H1 (cell line): ENCODE results near the gene PLCZ1. TPM values are rescaled to one million over a fixed set of nuclear protein-coding genes. Genes with fewer than 3 reads are reported as not detected.

Experiments
- CTCF ChIA-PET: fragments of 300-600 bp; sonication (Branson Sonifier 250); formaldehyde crosslinking; loops from one replicate; lab custom pipeline; 2021; ENCODE audit not compliant: partially characterized antibody; lab: Charles Lee
- POLR2A ChIA-PET: fragments of 300-600 bp; sonication (Branson Sonifier 250); formaldehyde crosslinking; loops from one replicate; lab custom pipeline; 2021; ENCODE audit warnings: inconsistent platforms; ENCODE audit not compliant: partially characterized antibody; lab: Charles Lee
- DNase-seq, 2 experiments: peaks; one replicate each; pipeline versions ENCODE4 v3.0.0 to v3.0.0-alpha.2; 2010 to 2022; ENCODE audit warnings: low spot score in 2 of 2, low read depth in 1 of 2, mixed read lengths in 1 of 2
- FAIRE-seq: peaks from 2 replicates; lab custom pipeline; 2011; peaks lifted over from hg19 to GRCh38; lab: Jason Lieb, UNC
- H2AFZ ChIP-seq: 2 replicates; pipeline ENCODE4 v1.8.1; 2012; ENCODE audit warnings: low read length, inconsistent platforms
- H2AK5ac ChIP-seq: 2 replicates; pipeline ENCODE4 v1.6.1; 2013; ENCODE audit warnings: low read depth, low read length
- H2BK120ac ChIP-seq: replicated peaks from 2 replicates; pipeline ENCODE3; 2013; ENCODE audit warnings: low read depth, low read length, inconsistent platforms
- H2BK12ac ChIP-seq: 2 replicates; pipeline ENCODE4 v1.6.1; 2013; ENCODE audit warnings: low read depth, low read length
- H2BK15ac ChIP-seq: 2 replicates; pipeline ENCODE4 v1.6.1; 2013; ENCODE audit warnings: low read length
- H2BK20ac ChIP-seq: 2 replicates; pipeline ENCODE4 v1.6.1; 2013; ENCODE audit warnings: low read length
- H2BK5ac ChIP-seq: 2 replicates; pipeline ENCODE4 v1.6.1; 2013; ENCODE audit warnings: low read depth, low read length
- H3K14ac ChIP-seq: 2 replicates; pipeline ENCODE4 v1.6.1; 2013; ENCODE audit warnings: inconsistent platforms; ENCODE audit not compliant: insufficient read length
- H3K18ac ChIP-seq: 2 replicates; pipeline ENCODE4 v1.6.1; 2013; ENCODE audit warnings: low read length; ENCODE audit errors: extremely low read depth
- H3K23ac ChIP-seq: 2 replicates; pipeline ENCODE4 v1.6.1; 2013; ENCODE audit warnings: inconsistent platforms; ENCODE audit not compliant: insufficient read length
- H3K23me2 ChIP-seq: 2 replicates; pipeline ENCODE4 v1.6.1; 2013; ENCODE audit warnings: low read depth, low read length
- H3K27ac ChIP-seq: 2 replicates; pipeline ENCODE4 v1.6.1; 2011; ENCODE audit warnings: low read depth, low read length, inconsistent platforms
- H3K27me3 ChIP-seq, 4 experiments: replicated peaks in 1 of 4; 1 replicate in 1 of 4; 2 replicates in 3 of 4; pipeline versions ENCODE4 v1.6.1 to v1.8.1; 2011 to 2013; ENCODE audit warnings: low read length in 3 of 4, mild to moderate bottlenecking in 3 of 4, inconsistent platforms in 2 of 4, mixed read lengths in 2 of 4, moderate library complexity in 1 of 4; ENCODE audit not compliant: control insufficient read depth in 3 of 4, insufficient read depth in 3 of 4; ENCODE audit errors: extremely low read depth in 1 of 4
- H3K36me3 ChIP-seq, 4 experiments: 2 replicates each; pipeline versions ENCODE4 v1.6.1 to v1.8.1; 2011 to 2013; ENCODE audit warnings: mild to moderate bottlenecking in 4 of 4, low read length in 3 of 4, moderate library complexity in 2 of 4, control low read depth in 1 of 4, inconsistent platforms in 1 of 4; ENCODE audit not compliant: insufficient read depth in 4 of 4, control insufficient read depth in 2 of 4
- H3K4ac ChIP-seq: replicated peaks from 2 replicates; pipeline ENCODE3; 2013; ENCODE audit warnings: low read length, low read depth, mixed read lengths, inconsistent platforms; ENCODE audit not compliant: insufficient read length
- H3K4me1 ChIP-seq, 4 experiments: replicated peaks in 1 of 4; 1 replicate in 1 of 4; 2 replicates in 3 of 4; pipeline versions ENCODE4 v1.6.1 to v1.8.1; 2011 to 2013; ENCODE audit warnings: low read length in 3 of 4, inconsistent platforms in 2 of 4, mixed read lengths in 1 of 4; ENCODE audit not compliant: insufficient read depth in 4 of 4, control insufficient read depth in 3 of 4
- H3K4me2 ChIP-seq, 2 experiments: 2 replicates each; pipeline versions ENCODE4 v1.6.1 to v1.8.1; 2011 to 2013; ENCODE audit warnings: low read depth in 2 of 2, low read length in 2 of 2, control low read depth in 1 of 2, inconsistent platforms in 1 of 2, mild to moderate bottlenecking in 1 of 2; ENCODE audit not compliant: insufficient read depth in 1 of 2
- H3K4me3 ChIP-seq, 4 experiments: fragments of 200-600, 300-600 bp in 1 of 4; sonication (generic), shearing (Covaris generic), sonication (Bioruptor Twin) in 1 of 4; 2 replicates each; pipeline versions ENCODE4 v1.5.1 to v1.8.1; 2011 to 2016; ENCODE audit warnings: low read length in 4 of 4, low read depth in 3 of 4, control low read depth in 2 of 4, inconsistent platforms in 2 of 4, mild to moderate bottlenecking in 2 of 4, mixed read lengths in 1 of 4, moderate library complexity in 1 of 4; ENCODE audit not compliant: insufficient read depth in 2 of 4; ENCODE audit errors: extremely low read depth in 1 of 4
- H3K56ac ChIP-seq: replicated peaks from 2 replicates; pipeline ENCODE3; 2013; ENCODE audit warnings: low read depth, mild to moderate bottlenecking, mixed read lengths, low read length, inconsistent platforms; ENCODE audit not compliant: insufficient read length
- H3K79me1 ChIP-seq: 2 replicates; pipeline ENCODE4 v1.6.1; 2013; ENCODE audit warnings: low read depth, low read length, control low read depth
- H3K79me2 ChIP-seq, 2 experiments: 2 replicates each; pipeline versions ENCODE4 v1.6.1 to v1.8.1; 2012 to 2013; ENCODE audit warnings: low read length in 2 of 2, mild to moderate bottlenecking in 2 of 2, inconsistent platforms in 1 of 2; ENCODE audit not compliant: insufficient read depth in 2 of 2, control insufficient read depth in 1 of 2
- H3K9ac ChIP-seq, 4 experiments: replicated peaks in 1 of 4; 1 replicate in 1 of 4; 2 replicates in 3 of 4; pipeline versions ENCODE4 v1.6.1 to v1.8.1; 2011 to 2013; ENCODE audit warnings: low read depth in 3 of 4, low read length in 3 of 4, control low read depth in 2 of 4, mild to moderate bottlenecking in 2 of 4, moderate library complexity in 2 of 4, inconsistent platforms in 1 of 4; ENCODE audit errors: extremely low read depth in 1 of 4
- H3K9me3 ChIP-seq, 2 experiments: 2 replicates each; pipeline versions ENCODE4 v1.6.1 to v1.8.1; 2012 to 2013; ENCODE audit warnings: mild to moderate bottlenecking in 2 of 2, moderate library complexity in 2 of 2, control low read depth in 1 of 2, inconsistent platforms in 1 of 2, low read depth in 1 of 2, low read length in 1 of 2, mixed read lengths in 1 of 2; ENCODE audit not compliant: insufficient read depth in 2 of 2
- H4K20me1 ChIP-seq, 2 experiments: replicated peaks in 1 of 2; 2 replicates each; pipeline versions ENCODE3 to v1.8.1; 2011 to 2013; ENCODE audit warnings: inconsistent platforms in 2 of 2, low read length in 2 of 2, mild to moderate bottlenecking in 1 of 2; ENCODE audit not compliant: insufficient read depth in 2 of 2, control insufficient read depth in 1 of 2
- H4K5ac ChIP-seq: 2 replicates; pipeline ENCODE4 v1.6.1; 2013; ENCODE audit warnings: low read length, low read depth, mixed read lengths, inconsistent platforms; ENCODE audit not compliant: insufficient read length
- H4K8ac ChIP-seq: 2 replicates; pipeline ENCODE4 v1.8.0; 2013; ENCODE audit warnings: mild to moderate bottlenecking, moderate library complexity, low read length, inconsistent platforms; ENCODE audit not compliant: insufficient read depth; ENCODE audit errors: extremely low read depth
- H4K91ac ChIP-seq: replicated peaks from 2 replicates; pipeline ENCODE3; 2013; ENCODE audit warnings: low read length, mixed read lengths, inconsistent platforms; ENCODE audit not compliant: insufficient read length
- POU5F1 ChIP-seq: IDR thresholded peaks from 2 replicates; pipeline ENCODE4 v1.6.1; 2011; ENCODE audit warnings: low read depth, mild to moderate bottlenecking, low read length, moderate library complexity
- WGBS, 2 experiments: shearing (Covaris generic) in 1 of 2; methylation state at CpG; one replicate each; pipeline versions ENCODE4 v1.1.6 to v1.1.7; 2013 to 2015; ENCODE audit warnings: low lambda C conversion rate in 2 of 2, mixed read lengths in 2 of 2, inconsistent platforms in 1 of 2, low coverage in 1 of 2, missing lambda C conversion rate in 1 of 2; ENCODE audit not compliant: insufficient replicate concordance in 2 of 2, insufficient coverage in 1 of 2, insufficient read length in 1 of 2; ENCODE audit errors: extremely low coverage in 1 of 2, missing lambda C conversion rate in 1 of 2; 5-methylcytosine and 5-hydroxymethylcytosine counted together
- polyA plus RNA-seq, 7 experiments: library from polyadenylated mRNA; depleted of rRNA in 3 of 7; stranded (reverse) in 5 of 7; unstranded in 2 of 7; fragments of >200 nt in 5 of 7; fragments of 200-250 nt in 2 of 7; gene quantifications; 1 replicate in 5 of 7; 2 replicates in 1 of 7; 4 replicates in 1 of 7; pipeline versions ENCODE4 v1.2.1 to v1.2.3, GENCODE V29; 2011 to 2013; ENCODE audit warnings: missing spikeins in 2 of 7, mixed read lengths in 2 of 7
- total RNA-seq: library from RNA; stranded (reverse); fragmentation: NEBNext Ultra II Directional; extraction: Animal tissue kit (Norgen Biotek cat#: 25700); gene quantifications from 2 replicates; pipeline ENCODE4 v1.2.1, GENCODE V29; 2021

The PLCZ1 gene
- total and polyA plus RNA-seq, 2 of the 8 experiments (the other 6 are each of a cell fraction or from before 2014, with no cell fraction given): not detected

GRCh38 chr12:18755341-18755740 is 17.5 kb upstream of the PLCZ1 start:
- Histone ChIP-seq H3K4ac (no peak overlapping the region), H2AFZ (no peak overlapping the region), H2BK15ac (no peak overlapping the region), H3K14ac (no peak overlapping the region), H4K5ac (no peak overlapping the region), H3K23me2 (no peaks in the 10 kb centered on the region), H3K27me3 (no peaks in the 10 kb centered on the region), H3K27ac (no peak overlapping the region), H3K23ac (no peak overlapping the region), H2BK20ac (no peak overlapping the region), H3K9ac (no peak overlapping the region), H2AK5ac (no peak overlapping the region), H2BK120ac (peak overlapping the region; percentile 35), H4K91ac (no peak overlapping the region), H4K8ac (no peak overlapping the region), H3K4me3 (no peak overlapping the region), H3K56ac (no peak overlapping the region), H3K79me1 (no peaks in the 10 kb centered on the region), H3K36me3 (no peaks in the 10 kb centered on the region), H4K20me1 (no peaks in the 10 kb centered on the region), H3K4me2 (no peak overlapping the region), H3K4me1 (peaks cover 4 to 16% (median 10%) of the 10 kb centered on the region in 4 experiments), H3K9me3 (no peaks in the 10 kb centered on the region), H3K18ac (no peak overlapping the region), H3K79me2 (no peaks in the 10 kb centered on the region), H2BK12ac (peak overlapping the region; percentile 63; the same call in 1 of the 2 replicates), H2BK5ac (no peak overlapping the region)
- no peak for TF ChIP-seq POU5F1
- ChIA-PET CTCF (interaction anchor here (0.7 kb wide), 1 partner anchor 528 kb away, joined by 3 read pairs; no protein-coding TSS in a partner anchor), POLR2A (no interaction called here)
- FAIRE-seq (no peak), DNase-seq (no peak)
- WGBS, 2 experiments: 95% methylated on average over 1 of the region's 1 CpG; no CpG with 5 or more reads in 1 of the 2 experiments
